ENCODE measurements around the gene AXDND1. TPM values are rescaled to one million over a fixed set of nuclear protein-coding genes. Genes with fewer than 3 reads are reported as not detected.
A peak's percentile ranks its signal among the peaks of the same experiment; 100 is the strongest.

AXDND1 gene
- total and polyA plus RNA-seq, 8 donors: 0.55 to 18.4 (median 2.7) TPM; not detected in 2

GRCh38 chr1:179589509-179589908 lies 223.7 kb downstream of the AXDND1 start:
- no peak overlapping the region for H3K4me3 ChIP-seq
- peaks cover 0 to 4% (median 0%) of the 10 kb centered on the region in 4 donors for H3K9me3 ChIP-seq
- peaks cover 11 to 21% (median 17%) of the 10 kb centered on the region in 4 donors for H3K4me1 ChIP-seq
- no peak overlapping the region for H3K27ac ChIP-seq
- TF ChIP-seq CTCF (IDR thresholded peaks at IDR 0.05): no peak
- no peak for TF ChIP-seq EP300 (IDR thresholded peaks at IDR 0.05)
- TF ChIP-seq POLR2AphosphoS5 (IDR thresholded peaks at IDR 0.05): no peak
- TF ChIP-seq POLR2A (IDR thresholded peaks at IDR 0.05): no peak
- intact Hi-C loops (cut with DNase I; ENCODE audit: low total_unique reads): no loop called here
- no peak for DNase-seq
- H3K36me3 ChIP-seq: no peaks in the 10 kb centered on the region
- peaks cover 0 to 33% (median 17%) of the 10 kb centered on the region in 3 donors for H3K27me3 ChIP-seq
- WGBS, 5 donors: 89 to 96% (median 93%) methylated on average over 4 of the region's 4 CpGs

GRCh38 chr1:179590671-179591070 lies 224.9 kb downstream of the AXDND1 start:
- DNase-seq: no peak
- H3K27ac ChIP-seq: peak overlapping the region in 1 of 5 donors; percentile 5
- 82 to 92% (median 88%) methylated on average over 11 of the region's 11 CpGs for WGBS, 5 donors
- no peak for TF ChIP-seq EP300 (IDR thresholded peaks at IDR 0.05)
- no peak for TF ChIP-seq POLR2AphosphoS5 (IDR thresholded peaks at IDR 0.05)
- TF ChIP-seq CTCF (IDR thresholded peaks at IDR 0.05): no peak
- TF ChIP-seq POLR2A (IDR thresholded peaks at IDR 0.05): no peak
- H3K27me3 ChIP-seq: peaks cover 0 to 34% (median 17%) of the 10 kb centered on the region in 3 donors
- intact Hi-C loops (cut with DNase I; ENCODE audit: low total_unique reads): no loop called here
- H3K4me1 ChIP-seq: peaks cover 11 to 21% (median 16%) of the 10 kb centered on the region in 4 donors
- H3K36me3 ChIP-seq: no peaks in the 10 kb centered on the region
- H3K4me3 ChIP-seq: no peak overlapping the region
- H3K9me3 ChIP-seq: peaks cover 0 to 4% (median 0%) of the 10 kb centered on the region in 4 donors

GRCh38 chr1:179591253-179591591 lies 225.5 kb downstream of the AXDND1 start:
- 17 to 24% (median 21%) methylated on average over 7 of the region's 7 CpGs for whole genome bisulfite sequencing, 5 donors
- no peak for DNase-seq

More at GRCh38 chr1:179591253-179591591, 225.5 kb downstream of the AXDND1 start:
- peak overlapping the region; percentile 26 to 36 (median 26) for H3K4me3 ChIP-seq
- H3K9me3 ChIP-seq: peaks cover 0 to 4% (median 0%) of the 10 kb centered on the region in 4 donors
- H3K4me1 ChIP-seq: peaks cover 11 to 15% (median 13%) of the 10 kb centered on the region in 4 donors
- intact Hi-C loops (cut with DNase I; ENCODE audit: low total_unique reads): no loop called here
- no peaks in the 10 kb centered on the region for H3K36me3 ChIP-seq
- TF ChIP-seq POLR2AphosphoS5 (IDR thresholded peaks at IDR 0.05) (no peak), CTCF (IDR thresholded peaks at IDR 0.05) (no peak), POLR2A (IDR thresholded peaks at IDR 0.05) (no peak), EP300 (IDR thresholded peaks at IDR 0.05) (no peak)
- H3K27me3 ChIP-seq: peaks cover 0 to 32% (median 14%) of the 10 kb centered on the region in 3 donors
- peak overlapping the region in 2 of 5 donors; percentile 5 to 32 for H3K27ac ChIP-seq

Data from stomach (tissue), 9 donors.